Activated T-cell treated with anti-CD3 and anti-CD28 coated beads, Interleukin-2, amount 50 U/mL, for 72 hours (primary cell): ENCODE results near the gene TOMM22. TPM values are rescaled to one million over a fixed set of nuclear protein-coding genes. Genes with fewer than 3 reads are reported as not detected.

Experiments used
- ATAC-seq, 2 donors: fragments of 150-1000 bp; cut with Tn5 transposase; replicated peaks in 1 of 2; 2 replicates each; pipeline ENCODE4 v1.10.0; 2021; ENCODE audit warnings: moderate library complexity in 2 of 2, mild to moderate bottlenecking in 1 of 2
- DNase-seq, 2 donors: peaks; one replicate each; pipeline ENCODE4 v3.0.0; 2021 to 2022; ENCODE audit warnings: mixed read lengths in 1 of 2
- H3K27ac Mint-ChIP-seq: one replicate; pipeline ENCODE4 v1.8.0; 2022; ENCODE audit warnings: mild to moderate bottlenecking, moderate library complexity, mixed read lengths
- H3K27me3 Mint-ChIP-seq: one replicate; pipeline ENCODE4 v1.8.0; 2022; ENCODE audit warnings: low read depth, mixed read lengths
- H3K36me3 Mint-ChIP-seq, 2 donors: one replicate each; pipeline ENCODE4 v1.8.0; 2022; ENCODE audit warnings: mixed read lengths in 2 of 2, mild to moderate bottlenecking in 1 of 2; ENCODE audit not compliant: insufficient read depth in 2 of 2
- H3K4me1 Mint-ChIP-seq: one replicate; pipeline ENCODE4 v1.8.0; 2022; ENCODE audit warnings: low read depth, mixed read lengths
- H3K4me3 Mint-ChIP-seq, 2 donors: one replicate each; pipeline ENCODE4 v1.8.0; 2022; ENCODE audit warnings: mild to moderate bottlenecking in 2 of 2, mixed read lengths in 2 of 2, moderate library complexity in 2 of 2
- H3K9me3 Mint-ChIP-seq, 2 donors: one replicate each; pipeline ENCODE4 v1.8.0; 2022; ENCODE audit warnings: mixed read lengths in 2 of 2
- total RNA-seq, 2 donors: library from RNA; stranded (reverse); gene quantifications; one replicate each; pipeline ENCODE4 v1.2.3, GENCODE V29; 2022

TOMM22 gene
- total RNA-seq, 2 donors from 2014 or later: 65.4 to 67.1 TPM

DNA sequence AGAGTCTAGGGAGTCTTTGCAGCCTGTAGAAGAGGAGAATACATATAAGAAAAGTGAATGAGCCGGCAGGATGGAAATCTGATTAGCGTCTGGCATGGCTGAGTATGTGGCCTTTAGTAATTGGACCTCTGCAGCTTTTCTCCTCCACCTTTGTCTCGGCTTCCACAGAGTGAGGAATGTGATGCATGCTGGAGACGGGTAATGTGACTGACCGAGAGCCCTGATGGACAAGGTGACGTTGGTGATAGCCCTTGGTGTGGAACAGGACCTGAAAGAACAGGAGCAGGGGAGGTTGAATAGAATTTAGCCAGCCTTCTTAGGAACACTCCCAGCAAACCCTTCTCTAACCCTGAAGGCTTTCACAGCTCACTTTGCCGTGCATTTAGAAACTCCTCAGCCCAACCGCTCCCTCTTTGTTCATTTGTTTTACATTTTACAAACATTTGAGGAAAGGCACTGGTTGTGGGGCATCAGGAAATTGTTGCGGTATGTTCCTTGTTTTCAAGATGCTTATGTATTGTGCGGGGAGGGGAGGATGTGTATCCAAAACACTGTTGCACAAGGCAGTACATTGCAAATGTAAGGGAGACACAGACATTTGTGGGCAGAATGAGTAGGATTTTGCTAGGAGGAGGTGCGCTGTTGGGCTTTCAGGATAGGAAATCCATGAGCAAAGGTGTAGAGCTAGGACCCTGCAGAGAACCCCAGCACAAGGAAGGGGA lies 30.9 kb downstream of the TOMM22 start:
- no peak for DNase-seq
- H3K27ac Mint-ChIP-seq: peak overlapping the region; percentile 18
- H3K4me1 Mint-ChIP-seq: peaks cover 72% of the 10 kb centered on the region
- H3K9me3 Mint-ChIP-seq: no peaks in the 10 kb centered on the region
- H3K27me3 Mint-ChIP-seq: no peaks in the 10 kb centered on the region
- H3K4me3 Mint-ChIP-seq: peak overlapping the region in 1 of 2 donors; percentile 21
- H3K36me3 Mint-ChIP-seq: peaks cover 5 to 32% of the 10 kb centered on the region in 2 donors
- no peak for ATAC-seq

DNA sequence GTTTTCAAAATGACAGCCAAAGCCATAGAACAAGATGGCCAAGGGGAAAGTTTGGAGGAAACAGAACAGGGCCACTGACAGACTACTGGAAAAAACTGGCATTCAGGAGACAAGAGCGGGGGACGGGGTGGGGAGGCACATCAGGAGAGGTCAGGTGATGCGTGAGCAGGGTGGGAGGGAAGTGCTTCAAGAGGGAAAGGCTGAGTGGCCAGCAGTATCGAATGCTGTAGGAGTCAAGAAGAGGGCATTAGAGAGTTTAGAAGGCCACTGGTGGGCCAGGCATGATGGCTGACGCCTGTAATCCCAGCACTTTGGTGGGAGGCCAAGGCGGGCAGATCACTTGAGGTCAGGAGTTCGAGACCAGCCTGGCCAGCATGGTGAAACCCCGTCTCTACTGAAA lies 32.2 kb downstream of the TOMM22 start:
- ATAC-seq (no peak), DNase-seq (no peak)
- Mint-ChIP-seq H3K27ac (peak overlapping the region; percentile 39), H3K36me3 (peaks cover 5 to 24% of the 10 kb centered on the region in 2 donors), H3K27me3 (no peaks in the 10 kb centered on the region), H3K4me3 (no peak overlapping the region), H3K9me3 (no peaks in the 10 kb centered on the region), H3K4me1 (peaks cover 64% of the 10 kb centered on the region)

DNA sequence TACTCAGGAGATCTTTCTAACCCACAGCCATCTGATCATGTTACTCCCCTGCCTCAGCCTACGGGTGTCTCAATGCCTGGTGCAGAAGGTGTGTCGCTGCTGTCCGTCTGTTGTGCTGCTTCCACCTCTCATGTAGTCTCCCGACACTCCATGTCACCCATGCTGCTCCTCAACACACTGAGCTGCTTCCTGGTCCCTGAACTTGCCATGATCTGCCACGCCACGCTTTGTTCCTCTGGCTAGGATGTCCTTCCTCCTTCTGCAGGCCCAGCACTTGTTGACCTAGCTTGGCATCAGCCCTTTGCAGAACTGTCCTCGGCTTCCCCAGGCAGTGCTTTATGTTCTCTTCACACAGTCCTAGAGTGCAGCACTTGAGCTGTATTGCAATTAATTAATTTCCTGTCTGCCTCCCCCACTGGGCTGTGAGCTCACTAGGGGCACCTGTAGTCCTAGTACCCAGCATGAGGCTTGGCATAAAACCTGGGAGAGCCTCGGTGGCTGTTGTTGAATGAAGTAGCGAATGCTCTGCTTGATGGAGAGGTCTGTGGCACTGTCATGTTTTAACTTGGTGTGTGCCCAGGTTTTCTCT lies 33.5 kb downstream of the TOMM22 start:
- Mint-ChIP-seq H3K36me3 (peaks cover 5 to 22% of the 10 kb centered on the region in 2 donors), H3K9me3 (no peaks in the 10 kb centered on the region), H3K4me3 (no peak overlapping the region), H3K27ac (no peak overlapping the region), H3K27me3 (no peaks in the 10 kb centered on the region), H3K4me1 (peaks cover 52% of the 10 kb centered on the region)
- DNase-seq (no peak), ATAC-seq (no peak)

DNA sequence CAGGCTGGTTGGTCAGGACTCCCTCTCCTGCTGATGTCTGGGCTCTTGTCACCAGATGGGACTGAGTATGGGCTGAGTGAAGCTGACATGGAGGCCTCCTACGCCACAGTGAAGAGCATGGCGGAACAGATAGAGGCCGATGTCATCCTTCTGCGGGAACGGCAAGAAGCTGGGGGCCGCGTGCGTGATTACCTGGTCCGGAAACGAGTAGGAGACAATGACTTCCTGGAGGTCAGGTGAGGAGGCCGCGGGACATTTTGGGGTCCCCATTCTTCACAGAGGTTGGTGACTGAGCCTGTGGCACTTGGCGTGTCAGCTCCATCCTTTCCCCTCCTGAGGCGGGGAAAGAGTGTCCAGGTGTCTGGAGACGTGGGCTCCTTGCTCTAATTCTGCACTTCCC lies 34.1 kb downstream of the TOMM22 start:
- no peaks in the 10 kb centered on the region for H3K27me3 Mint-ChIP-seq
- H3K4me3 Mint-ChIP-seq: no peak overlapping the region
- DNase-seq (no peak), ATAC-seq (no peak)
- no peaks in the 10 kb centered on the region for H3K9me3 Mint-ChIP-seq
- H3K36me3 Mint-ChIP-seq: peaks cover 4 to 18% of the 10 kb centered on the region in 2 donors
- H3K4me1 Mint-ChIP-seq: peaks cover 46% of the 10 kb centered on the region
- no peak overlapping the region for H3K27ac Mint-ChIP-seq

DNA sequence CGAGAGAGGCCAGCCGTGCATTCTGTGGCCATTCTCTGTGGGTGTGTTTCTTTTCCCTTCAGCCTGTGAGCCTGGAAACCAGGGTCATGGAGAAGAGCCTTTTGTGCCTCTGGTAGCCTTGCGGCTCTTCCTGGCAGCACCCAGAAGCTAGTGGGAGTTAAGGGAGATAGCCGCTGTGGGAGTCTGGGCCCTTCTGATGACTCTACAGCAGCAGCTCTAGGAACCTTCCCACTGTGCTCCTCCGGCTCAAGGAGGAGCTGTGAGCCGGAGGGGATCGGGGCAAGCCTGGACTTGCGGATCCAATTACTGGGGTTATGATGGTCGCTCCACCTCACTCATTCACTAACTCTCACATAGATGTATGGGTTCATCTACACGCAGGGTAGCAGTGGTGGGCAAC lies 34.5 kb downstream of the TOMM22 start:
- Mint-ChIP-seq H3K4me3 (no peak overlapping the region), H3K27me3 (no peaks in the 10 kb centered on the region), H3K4me1 (peaks cover 44% of the 10 kb centered on the region), H3K36me3 (peaks cover 4 to 14% of the 10 kb centered on the region in 2 donors), H3K27ac (no peak overlapping the region), H3K9me3 (no peaks in the 10 kb centered on the region)
- ATAC-seq (no peak), DNase-seq (no peak)

DNA sequence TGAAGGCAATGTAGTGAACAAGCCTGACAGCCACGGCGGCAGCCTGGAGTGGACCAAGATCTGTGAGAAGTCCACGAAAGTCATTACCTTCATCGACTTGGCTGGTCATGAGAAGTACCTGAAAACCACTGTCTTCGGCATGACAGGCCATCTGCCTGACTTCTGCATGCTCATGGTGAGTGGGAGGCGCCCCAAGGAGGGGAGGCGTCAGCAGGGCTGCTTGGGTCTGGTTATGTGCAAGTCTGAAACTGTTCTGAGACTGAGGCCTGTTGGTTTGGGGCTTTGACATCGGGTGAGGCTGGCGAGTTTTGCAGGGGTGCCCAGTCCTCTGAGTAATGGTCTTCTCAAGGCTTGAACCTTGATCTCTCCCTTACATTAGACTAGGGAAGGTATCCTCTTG lies 35.1 kb downstream of the TOMM22 start:
- H3K4me1 Mint-ChIP-seq: peaks cover 46% of the 10 kb centered on the region
- ATAC-seq (no peak), DNase-seq (no peak)
- H3K27me3 Mint-ChIP-seq: no peaks in the 10 kb centered on the region
- no peak overlapping the region for H3K27ac Mint-ChIP-seq
- no peak overlapping the region for H3K4me3 Mint-ChIP-seq
- H3K36me3 Mint-ChIP-seq: peaks cover 7 to 18% of the 10 kb centered on the region in 2 donors
- no peaks in the 10 kb centered on the region for H3K9me3 Mint-ChIP-seq

DNA sequence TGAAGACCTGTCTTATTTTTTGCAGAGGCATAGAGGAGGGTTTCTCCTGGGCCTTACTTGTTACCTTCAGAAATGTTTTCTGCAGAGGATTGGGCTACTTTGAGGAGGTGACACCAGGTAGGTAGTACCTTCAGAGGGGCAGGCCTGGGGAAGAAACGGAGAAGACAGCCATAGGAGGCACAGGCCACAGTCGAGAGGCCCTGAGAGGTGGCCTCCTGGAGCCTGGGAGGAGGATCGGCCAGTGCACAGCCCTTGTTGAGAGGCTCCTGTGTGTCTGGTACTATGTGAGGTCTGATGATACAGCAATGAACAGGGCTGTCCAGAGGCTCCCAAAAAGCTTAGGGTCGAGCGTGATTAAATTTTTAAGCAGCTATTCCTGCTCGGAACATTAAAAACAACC lies 35.5 kb downstream of the TOMM22 start:
- H3K27ac Mint-ChIP-seq: no peak overlapping the region
- H3K36me3 Mint-ChIP-seq: peaks cover 5 to 15% of the 10 kb centered on the region in 2 donors
- no peaks in the 10 kb centered on the region for H3K27me3 Mint-ChIP-seq
- ATAC-seq: no peak
- H3K9me3 Mint-ChIP-seq: no peaks in the 10 kb centered on the region
- peaks cover 42% of the 10 kb centered on the region for H3K4me1 Mint-ChIP-seq
- DNase-seq: no peak
- H3K4me3 Mint-ChIP-seq: no peak overlapping the region

DNA sequence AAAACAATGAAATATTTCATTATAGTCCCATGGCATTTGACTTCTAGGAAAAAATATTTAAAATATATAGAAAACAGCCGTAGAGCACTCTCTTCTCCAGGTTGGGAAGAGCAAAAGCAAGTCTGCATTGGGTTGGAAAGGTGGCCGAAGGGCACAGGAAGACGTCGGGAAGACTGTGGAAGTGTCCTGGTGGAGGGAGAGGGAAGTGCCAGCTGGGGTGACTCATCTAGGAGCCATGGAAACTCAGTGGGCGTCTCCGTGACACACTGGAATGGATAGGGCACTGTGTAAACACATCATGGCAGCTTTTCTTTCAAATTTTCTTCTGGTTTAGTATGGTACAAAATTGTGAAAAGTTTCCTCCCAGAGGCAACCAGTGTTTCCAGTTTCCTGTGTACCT lies 36.7 kb downstream of the TOMM22 start:
- H3K27ac Mint-ChIP-seq: no peak overlapping the region
- peaks cover 31% of the 10 kb centered on the region for H3K4me1 Mint-ChIP-seq
- no peak overlapping the region for H3K4me3 Mint-ChIP-seq
- peaks cover 7 to 20% of the 10 kb centered on the region in 2 donors for H3K36me3 Mint-ChIP-seq
- DNase-seq (no peak), ATAC-seq (no peak)
- H3K9me3 Mint-ChIP-seq: no peaks in the 10 kb centered on the region
- no peaks in the 10 kb centered on the region for H3K27me3 Mint-ChIP-seq

DNA sequence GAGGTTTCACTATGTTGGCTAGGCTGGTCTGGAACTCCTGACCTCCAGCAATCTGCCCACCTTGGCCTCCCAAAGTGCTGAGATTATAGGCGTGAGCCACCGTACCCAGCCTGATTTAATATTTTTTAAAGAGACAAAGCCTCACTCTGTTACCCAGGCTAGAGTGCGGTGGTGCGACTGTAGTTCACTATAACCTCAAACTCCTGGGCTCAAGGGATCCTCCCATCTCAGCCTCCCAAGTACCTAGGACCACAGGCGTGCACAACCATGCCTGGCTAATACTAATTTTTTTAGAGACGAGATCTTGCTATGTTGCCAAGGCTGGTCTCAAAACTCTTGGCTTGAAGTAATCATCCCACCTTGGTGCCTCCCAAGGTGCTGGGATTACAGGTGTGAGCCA lies 37.4 kb downstream of the TOMM22 start:
- ATAC-seq (no peak), DNase-seq (no peak)
- Mint-ChIP-seq H3K4me3 (no peak overlapping the region), H3K9me3 (no peaks in the 10 kb centered on the region), H3K4me1 (peaks cover 24% of the 10 kb centered on the region), H3K27me3 (no peaks in the 10 kb centered on the region), H3K36me3 (peaks cover 9 to 20% of the 10 kb centered on the region in 2 donors), H3K27ac (no peak overlapping the region)

DNA sequence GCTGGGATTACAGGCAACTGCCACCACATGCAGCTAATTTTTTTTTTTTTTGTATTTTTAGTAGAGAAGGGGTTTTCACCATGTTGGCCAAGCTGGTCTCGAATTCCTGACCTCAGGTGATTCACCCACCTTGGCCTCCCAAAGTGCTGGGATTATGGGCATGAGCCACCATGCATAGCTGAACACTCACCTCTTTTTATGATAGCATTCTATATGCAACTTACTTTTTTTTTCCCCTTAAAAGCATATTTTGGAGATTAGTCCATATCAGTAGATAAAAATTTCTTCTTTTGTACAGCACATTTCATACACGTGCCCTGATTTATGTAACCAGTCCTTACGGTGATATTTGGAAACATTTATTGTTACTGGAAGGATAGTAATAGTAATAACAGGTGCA lies 38.6 kb downstream of the TOMM22 start:
- Mint-ChIP-seq H3K4me3 (no peak overlapping the region), H3K27me3 (no peaks in the 10 kb centered on the region), H3K4me1 (peaks cover 14% of the 10 kb centered on the region), H3K9me3 (no peaks in the 10 kb centered on the region), H3K36me3 (peaks cover 13 to 23% of the 10 kb centered on the region in 2 donors), H3K27ac (no peak overlapping the region)
- DNase-seq: no peak
- no peak for ATAC-seq

DNA sequence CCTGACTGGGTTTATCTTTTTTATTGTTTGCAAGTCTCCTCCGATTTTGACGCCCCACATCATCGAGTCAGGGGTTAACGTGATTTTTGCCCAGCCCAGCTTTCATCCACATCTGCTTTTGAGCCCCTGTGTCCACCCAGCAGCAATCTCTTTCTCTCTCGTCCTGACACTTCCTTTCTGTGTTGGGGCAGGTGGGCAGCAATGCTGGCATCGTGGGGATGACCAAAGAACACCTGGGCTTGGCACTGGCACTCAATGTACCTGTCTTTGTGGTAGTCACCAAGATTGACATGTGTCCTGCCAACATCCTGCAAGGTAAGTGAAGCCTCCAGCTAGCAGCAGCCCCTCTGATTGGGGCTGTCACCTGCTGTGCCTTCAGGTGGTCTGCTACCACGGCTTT lies 39.8 kb downstream of the TOMM22 start:
- Mint-ChIP-seq H3K36me3 (peaks cover 11 to 21% of the 10 kb centered on the region in 2 donors), H3K27me3 (no peaks in the 10 kb centered on the region), H3K27ac (no peak overlapping the region), H3K4me3 (no peak overlapping the region), H3K9me3 (no peaks in the 10 kb centered on the region), H3K4me1 (peaks cover 11% of the 10 kb centered on the region)
- DNase-seq (no peak), ATAC-seq (no peak)

DNA sequence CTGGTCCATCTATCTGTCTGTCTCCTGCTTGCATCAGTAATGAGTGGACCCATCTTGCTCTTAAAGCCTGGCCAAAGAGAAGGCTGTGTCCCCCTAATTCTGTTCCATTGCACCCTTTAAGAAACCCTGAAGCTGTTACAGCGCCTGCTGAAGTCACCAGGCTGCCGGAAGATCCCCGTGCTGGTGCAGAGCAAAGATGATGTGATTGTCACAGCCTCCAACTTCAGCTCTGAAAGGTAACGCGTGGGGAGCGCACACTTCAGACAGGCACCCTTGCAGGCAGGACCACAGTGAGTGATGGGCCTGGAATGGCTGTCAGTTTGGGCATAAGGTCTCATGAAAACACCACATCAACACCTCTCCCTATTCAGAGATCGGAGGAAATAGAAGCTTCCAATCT lies 42.4 kb downstream of the TOMM22 start:
- H3K4me3 Mint-ChIP-seq: no peak overlapping the region
- H3K4me1 Mint-ChIP-seq: peaks cover 6% of the 10 kb centered on the region
- peaks cover 16 to 21% of the 10 kb centered on the region in 2 donors for H3K36me3 Mint-ChIP-seq
- no peak overlapping the region for H3K27ac Mint-ChIP-seq
- H3K9me3 Mint-ChIP-seq: no peaks in the 10 kb centered on the region
- ATAC-seq (no peak), DNase-seq (no peak)
- no peaks in the 10 kb centered on the region for H3K27me3 Mint-ChIP-seq

DNA sequence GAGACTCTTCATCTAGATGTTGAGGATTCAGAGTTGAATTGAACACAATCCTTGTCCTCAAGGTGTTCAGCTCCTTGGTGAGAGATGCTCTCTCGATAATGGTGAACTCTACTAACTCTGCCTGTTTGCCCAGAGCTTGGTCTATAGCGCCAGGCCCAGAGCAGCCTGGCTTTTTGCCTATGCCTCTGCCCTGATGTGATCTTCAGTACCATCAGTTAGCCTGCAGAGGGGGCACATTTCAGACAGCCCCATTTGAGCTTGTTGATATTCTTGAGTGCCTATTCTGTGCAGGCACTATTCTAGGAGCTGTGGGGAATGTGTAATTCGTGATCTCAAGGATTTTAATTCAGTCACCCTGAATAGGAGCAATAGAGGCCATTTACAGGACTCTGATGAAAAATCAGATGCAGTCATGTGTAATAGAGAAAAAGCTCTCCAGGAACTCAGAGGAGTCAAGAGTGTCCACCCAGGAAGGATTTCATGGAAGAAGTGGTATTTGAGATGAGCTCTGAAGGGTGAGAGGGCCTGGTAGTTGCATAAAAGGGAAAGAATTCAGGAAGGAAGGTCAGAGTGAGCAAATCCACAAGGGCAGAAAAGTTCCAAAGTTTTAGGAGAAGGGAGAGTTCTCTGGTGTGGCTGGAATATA lies 43.3 kb downstream of the TOMM22 start:
- Mint-ChIP-seq H3K36me3 (peaks cover 16 to 21% of the 10 kb centered on the region in 2 donors), H3K27me3 (no peaks in the 10 kb centered on the region), H3K4me3 (no peak overlapping the region), H3K27ac (peak overlapping the region; percentile 39), H3K9me3 (no peaks in the 10 kb centered on the region), H3K4me1 (peaks cover 7% of the 10 kb centered on the region)
- DNase-seq (no peak), ATAC-seq (peak; percentile 32 to 33)
